H4 (cell line): ENCODE data around the gene PMIS2. TPM values are rescaled to one million over a fixed set of nuclear protein-coding genes. Genes with fewer than 3 reads are reported as not detected.

ENCODE experiments used
- DNase-seq: peaks from one replicate; pipeline ENCODE4 v3.0.0-alpha.2; 2015; ENCODE audit warnings: low spot score
- total RNA-seq: library from RNA; depleted of rRNA; stranded (reverse); fragments of >200 nt; shearing (Covaris generic); gene quantifications from 2 replicates; pipeline ENCODE4 v1.2.3, GENCODE V29; 2014

PMIS2 gene
- total RNA-seq, 1 experiment from 2014 or later, result not detected

DNA sequence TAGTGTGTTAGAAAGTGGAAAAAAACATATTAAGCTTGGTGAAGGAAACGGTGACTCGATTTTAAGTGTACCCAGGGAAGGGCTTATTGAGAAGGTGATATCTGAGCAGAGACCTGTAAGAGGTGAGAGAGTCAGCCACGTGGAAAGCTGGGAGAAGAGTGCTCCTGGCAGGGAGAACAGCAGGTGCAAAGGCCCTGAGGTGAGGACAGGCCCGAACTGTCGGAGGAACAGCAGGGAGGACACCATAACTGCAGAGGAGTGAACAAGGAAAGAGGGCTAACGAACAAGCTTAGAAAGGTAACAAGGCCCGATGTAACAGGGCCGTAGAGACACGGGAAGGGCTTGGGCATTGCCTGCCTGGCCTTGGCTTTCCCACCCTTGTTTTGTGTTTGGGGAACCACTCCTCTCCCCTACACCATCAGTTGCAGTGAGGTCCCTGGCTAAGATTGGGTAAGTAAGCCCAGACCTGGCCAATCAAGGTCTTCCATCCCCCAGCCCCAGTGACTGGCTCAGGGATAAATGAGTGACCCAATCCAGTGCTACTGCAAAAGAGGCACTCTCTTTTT is 29.9 kb upstream of the PMIS2 start:
- DNase-seq, result no peak

DNA sequence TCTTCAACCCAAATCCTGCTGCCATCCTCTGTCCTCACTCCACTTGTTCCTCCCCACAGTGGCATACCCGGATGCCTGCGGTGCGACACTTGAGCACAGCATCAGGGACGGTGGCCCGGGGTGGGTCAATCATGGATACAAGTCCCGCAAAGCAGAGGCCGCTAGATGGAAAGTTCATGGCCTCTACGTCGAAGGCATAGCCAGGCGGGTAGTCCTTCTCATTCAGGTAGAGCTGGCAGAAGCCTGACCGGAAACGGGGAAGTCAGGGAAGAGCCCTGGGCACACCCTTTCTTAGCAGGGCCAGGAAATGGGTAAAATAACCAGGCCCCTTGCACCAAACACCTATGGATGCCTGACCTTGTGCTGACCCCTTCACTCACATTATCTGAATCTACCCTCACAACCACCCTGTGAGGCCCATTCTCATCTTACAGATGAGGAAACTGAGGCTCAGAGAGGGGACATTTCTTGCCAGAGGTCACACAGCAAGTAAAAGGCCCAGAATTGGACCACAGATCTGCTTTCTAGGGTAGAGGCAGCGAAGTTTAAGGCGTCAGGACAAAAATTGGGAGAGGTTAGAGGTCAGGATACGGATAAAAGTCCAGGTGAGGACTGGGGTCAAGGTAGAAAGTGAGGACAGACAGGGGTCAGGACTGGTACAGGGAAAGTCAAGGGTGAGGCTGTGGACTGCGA is 29.0 kb upstream of the PMIS2 start:
- DNase-seq, result no peak

DNA sequence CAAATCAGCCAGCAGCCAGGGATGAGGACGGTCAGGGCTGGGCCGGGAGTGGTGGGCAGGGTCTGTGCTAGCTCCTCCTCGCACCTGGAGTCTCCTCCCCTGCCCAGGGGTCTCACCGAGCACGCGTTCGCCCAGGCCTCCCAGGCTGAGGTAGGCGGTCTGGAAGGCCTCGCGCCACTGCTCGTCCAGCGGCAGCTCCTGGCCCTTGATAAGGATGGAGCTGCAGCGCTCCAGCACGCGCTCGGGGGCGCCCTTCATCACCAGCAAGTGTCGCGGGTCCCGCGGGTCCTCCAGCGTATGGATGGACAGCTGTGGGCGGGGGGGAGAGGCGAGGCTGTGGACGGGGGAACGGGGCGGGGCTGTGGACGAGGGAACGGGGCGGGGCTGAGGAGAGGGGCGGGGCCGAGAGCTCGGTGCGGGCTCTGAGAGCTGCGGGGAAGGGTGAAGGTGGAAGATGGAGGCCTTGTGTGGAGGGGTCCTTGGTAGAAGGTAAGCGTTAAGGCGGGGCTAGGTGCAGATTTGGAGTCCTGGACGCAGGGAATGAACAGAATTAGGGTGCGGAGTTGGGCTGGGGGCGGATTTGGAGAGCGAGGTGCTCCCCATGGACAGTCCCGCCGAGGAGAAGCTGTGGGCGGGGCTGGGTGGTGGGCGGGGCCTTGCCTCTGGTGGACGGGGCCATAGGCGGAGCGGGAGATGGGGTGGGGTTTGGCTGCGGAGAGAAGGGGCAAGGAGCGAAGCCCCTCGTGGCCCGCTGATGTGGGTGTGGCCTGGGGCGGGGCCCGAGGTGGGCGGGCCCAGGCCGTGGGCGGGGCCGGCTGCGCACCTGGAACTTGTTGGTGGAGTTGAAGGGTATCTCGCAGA is 28.2 kb upstream of the PMIS2 start:
- no peak for DNase-seq

- no peak for DNase-seq
Observed at GRCh38 chr19:35558400-35559280, 27.3 kb upstream of the PMIS2 start.

GRCh38 chr19:35559281-35559659 is 26.7 kb upstream of the PMIS2 start:
- DNase-seq, result no peak

DNA sequence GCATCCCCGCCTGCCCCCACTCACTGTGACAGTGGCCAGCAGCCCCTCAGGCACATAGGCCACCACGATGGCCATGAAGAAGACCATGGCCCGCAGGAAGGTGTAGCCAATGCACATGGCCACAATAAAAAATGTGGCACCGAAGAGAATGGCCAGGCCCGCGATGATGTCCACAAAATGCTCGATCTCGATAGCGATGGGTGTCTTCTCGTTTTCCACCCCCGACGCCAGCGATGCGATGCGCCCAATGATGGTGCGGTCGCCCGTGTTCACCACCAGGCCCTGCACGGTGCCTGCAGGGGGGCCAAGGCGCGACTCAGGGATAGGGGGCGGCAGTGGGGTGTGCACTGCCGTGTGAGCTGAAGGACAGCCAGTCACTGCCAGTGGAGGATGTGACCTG is 26.2 kb upstream of the PMIS2 start:
- DNase-seq, result no peak

DNA sequence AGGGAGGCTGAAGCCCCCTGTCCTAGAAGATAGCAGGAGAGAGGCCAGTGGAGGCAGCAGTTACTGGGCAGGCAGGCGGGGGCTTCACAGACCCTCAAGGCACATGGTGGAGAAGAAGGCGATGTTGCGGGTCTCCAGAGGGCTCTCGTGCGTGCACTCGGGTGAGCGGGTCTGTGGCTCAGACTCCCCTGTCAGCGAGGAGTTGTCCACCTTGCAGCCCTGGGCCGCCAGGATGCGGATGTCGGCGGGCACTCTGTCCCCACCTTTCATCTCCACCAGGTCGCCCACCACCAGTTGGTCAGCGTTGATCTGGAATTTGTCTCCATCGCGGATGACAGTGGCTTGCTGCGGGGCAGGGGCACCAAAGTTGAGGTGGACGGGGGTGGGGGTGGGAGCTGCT is 25.7 kb upstream of the PMIS2 start:
- DNase-seq, result no peak

- no peak for DNase-seq
Observed at GRCh38 chr19:35560677-35561076, 25.3 kb upstream of the PMIS2 start.

DNA sequence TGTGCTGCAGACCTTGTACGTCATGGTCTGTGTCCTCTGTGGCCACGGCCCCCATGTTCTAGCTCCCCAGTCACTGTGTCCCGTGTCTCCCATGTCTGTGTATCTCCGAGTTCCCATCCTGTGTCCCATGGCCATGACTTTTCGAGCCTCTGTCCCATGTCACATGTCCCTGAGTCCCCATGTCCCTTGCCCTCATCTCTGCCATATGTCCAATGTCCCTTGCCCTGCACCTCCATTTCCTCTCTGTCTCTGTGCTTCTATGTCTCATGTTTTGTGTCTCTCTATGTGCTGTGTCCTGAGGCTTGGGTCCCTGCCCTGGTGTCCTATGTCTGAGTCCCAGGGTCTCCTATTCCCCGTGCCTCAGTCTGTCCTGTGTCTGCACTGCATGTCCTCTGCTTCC is 24.5 kb upstream of the PMIS2 start:
- DNase-seq, result no peak

DNA sequence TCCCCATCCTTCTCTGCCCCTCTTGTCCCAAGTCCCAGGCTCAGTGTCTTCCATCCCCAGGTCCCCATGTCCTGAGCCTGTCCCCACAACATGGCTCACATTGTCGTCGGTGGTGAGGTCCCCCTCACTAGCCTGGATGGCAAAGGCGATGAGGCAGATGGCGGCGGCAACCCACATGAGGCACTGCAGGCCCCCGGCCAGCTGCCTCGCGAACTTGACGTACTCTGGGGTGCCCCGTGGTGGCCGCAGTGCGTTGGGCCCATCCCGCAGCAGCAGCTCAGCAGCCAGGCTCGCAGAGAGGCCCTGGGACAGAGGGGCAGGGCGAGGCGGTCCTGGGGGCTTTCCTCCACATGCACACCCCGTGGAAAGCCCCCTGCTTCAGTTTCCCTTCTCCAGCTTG is 23.6 kb upstream of the PMIS2 start:
- no peak for DNase-seq

- no peak for DNase-seq
Observed at GRCh38 chr19:35562776-35563175, 23.2 kb upstream of the PMIS2 start.

DNA sequence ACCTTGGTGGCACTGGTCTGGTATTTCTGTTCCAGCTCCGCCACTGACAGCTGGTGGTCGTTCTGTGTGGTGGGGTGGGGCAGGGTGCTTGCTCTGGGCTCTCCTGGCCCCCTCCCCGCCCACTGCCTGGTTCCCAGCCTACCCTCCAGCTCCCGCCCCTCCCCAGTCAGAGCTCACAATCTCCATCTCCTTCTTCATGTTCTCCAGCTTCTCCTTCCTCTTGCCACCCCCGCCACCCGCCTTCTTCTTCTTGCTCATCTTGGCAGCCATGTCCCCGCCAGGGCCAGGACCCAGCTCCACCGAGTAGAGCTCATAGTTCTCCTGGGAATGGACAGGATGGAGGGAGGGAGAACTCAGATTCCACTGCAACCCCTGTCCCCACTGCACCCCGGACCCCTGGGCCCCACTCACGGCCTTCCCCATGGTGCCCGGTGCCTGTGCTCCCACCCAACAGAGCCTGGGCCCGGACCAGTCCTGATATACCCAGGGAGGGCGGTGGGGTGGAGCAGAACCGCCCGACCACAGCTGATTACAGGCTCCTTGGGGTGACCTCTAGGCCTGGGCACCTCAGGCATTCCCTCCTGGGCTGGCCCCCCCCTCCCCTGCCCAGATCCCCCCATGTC is 22.7 kb upstream of the PMIS2 start, which contains the start of gene ATP4A:
ATP4A (minus strand) TSS at position 452 of the 623 bp plus-strand sequence; CDS start at position 423, 29 bp downstream.
- no peak for DNase-seq

DNA sequence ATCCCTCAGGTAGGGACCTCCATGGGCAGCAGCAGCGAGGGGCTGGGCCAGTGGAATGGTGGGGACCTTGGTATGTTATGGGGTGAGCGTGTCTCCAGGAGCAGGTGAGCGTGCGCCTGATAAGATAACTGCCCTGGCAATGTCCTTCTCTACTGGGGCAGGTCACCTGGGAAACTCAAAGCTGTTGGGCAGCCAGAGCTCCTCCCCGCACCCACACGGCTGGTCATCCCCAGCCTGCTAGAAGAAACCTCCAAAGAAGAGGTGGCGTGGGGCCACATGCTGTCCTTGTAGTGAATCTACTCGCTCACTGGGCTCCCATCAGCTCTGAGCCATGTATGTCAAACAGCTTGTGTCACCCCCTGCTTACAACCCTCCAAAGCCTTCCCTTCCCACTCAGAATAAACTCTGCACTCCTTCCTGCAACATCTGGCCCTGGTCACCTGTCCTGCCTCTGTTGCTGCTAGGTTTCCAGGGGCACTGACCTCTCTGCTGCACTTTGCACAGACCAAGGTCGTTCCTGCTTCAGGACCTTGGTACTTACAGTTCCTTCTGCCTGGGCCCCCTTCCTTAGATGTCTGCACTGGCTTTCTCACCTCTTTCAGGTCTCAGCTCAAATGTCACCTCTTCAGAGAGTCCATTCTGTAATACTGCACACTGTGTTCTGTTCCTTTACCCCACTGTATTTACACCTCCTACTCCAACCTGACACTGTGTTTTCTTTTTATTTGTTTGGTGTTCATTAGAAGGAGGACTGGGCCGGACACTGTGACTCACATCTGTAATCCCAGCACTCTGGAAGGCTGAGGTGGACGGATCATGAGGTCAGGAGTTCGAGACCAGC is 20.7 kb upstream of the PMIS2 start:
- DNase-seq, result no peak

GRCh38 chr19:35566738-35567137 is 19.2 kb upstream of the PMIS2 start:
- DNase-seq, result no peak

- DNase-seq, result no peak
Observed at GRCh38 chr19:35569281-35569781, 16.6 kb upstream of the PMIS2 start.

GRCh38 chr19:35571406-35571965 is 14.5 kb upstream of the PMIS2 start:
- no peak for DNase-seq

DNA sequence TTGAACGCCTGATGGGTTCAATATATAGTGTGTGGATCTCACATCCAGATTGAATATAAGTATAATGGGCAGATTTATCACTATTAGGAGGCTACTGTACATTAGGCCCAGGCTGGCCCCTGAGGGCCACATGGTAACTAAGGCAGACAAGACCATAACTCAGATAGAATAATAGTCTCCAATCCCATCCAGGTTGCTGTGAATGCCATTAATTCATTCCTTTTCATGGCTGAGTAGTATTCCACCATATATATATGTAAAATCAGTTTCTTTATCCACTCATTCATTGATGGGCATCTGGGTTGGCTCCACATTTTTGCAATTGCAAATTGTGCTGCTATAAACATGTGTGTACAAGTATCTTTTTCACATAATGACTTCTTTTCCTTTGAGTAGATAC is 8.1 kb upstream of the PMIS2 start:
- DNase-seq, result no peak

DNA sequence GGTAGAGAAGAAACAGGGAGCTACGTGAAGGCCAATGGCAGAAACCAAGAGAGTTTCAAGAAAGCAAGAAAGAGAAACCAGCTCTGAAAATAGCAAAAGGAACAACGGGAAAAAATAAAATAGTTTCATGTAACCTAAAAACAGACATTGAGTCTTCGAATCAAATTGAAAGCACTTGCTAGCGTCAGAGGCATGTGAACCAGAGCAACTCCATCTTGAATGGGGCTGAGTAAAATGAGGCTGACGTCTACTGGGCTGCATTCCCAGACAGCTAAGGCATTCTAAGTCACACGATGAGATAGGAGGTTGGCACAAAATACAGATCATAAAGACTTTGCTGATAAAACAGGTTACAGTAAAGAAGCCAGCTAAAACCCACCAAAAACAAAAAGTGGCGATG is 7.3 kb upstream of the PMIS2 start:
- DNase-seq, result no peak

- no peak for DNase-seq
Observed at GRCh38 chr19:35582760-35583159, 3.2 kb upstream of the PMIS2 start.

DNA sequence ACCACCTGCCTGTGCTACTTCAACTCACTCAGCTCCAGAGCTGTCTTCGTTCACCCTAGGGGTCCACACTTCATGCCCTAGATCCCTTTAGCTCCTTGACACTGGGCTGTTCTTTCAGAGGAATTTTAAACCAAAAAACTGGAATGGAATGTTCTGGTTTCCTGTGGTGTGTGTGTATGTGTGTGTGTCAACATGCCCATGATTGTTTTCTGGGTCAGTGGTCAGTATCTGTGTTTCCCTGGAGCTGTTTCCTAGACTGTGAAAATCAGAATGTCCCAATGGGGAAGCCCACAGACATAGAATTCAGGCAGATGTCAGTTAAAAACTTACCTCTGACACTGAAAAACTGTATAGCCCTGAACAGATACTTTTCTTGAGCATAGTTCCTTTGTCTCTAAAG is 1.3 kb downstream of the PMIS2 start:
- no peak for DNase-seq
